Activated T-cell treated with anti-CD3 and anti-CD28 coated beads, Interleukin-2, amount 50 U/mL, for 72 hours (primary cell): ENCODE data around the gene LPP. TPM values are rescaled to one million over a fixed set of nuclear protein-coding genes. Genes with fewer than 3 reads are reported as not detected.
A peak's percentile ranks its signal among the peaks of the same experiment; 100 is the strongest.

Experiments used
- ATAC-seq, 2 donors: fragments of 150-1000 bp; cut with Tn5 transposase; replicated peaks in 1 of 2; 2 replicates each; pipeline ENCODE4 v1.10.0; 2021; ENCODE audit warnings: moderate library complexity in 2 of 2, mild to moderate bottlenecking in 1 of 2
- DNase-seq, 2 donors: peaks; one replicate each; pipeline ENCODE4 v3.0.0; 2021 to 2022; ENCODE audit warnings: mixed read lengths in 1 of 2
- H3K27ac Mint-ChIP-seq: one replicate; pipeline ENCODE4 v1.8.0; 2022; ENCODE audit warnings: mild to moderate bottlenecking, moderate library complexity, mixed read lengths
- H3K27me3 Mint-ChIP-seq: one replicate; pipeline ENCODE4 v1.8.0; 2022; ENCODE audit warnings: low read depth, mixed read lengths
- H3K36me3 Mint-ChIP-seq, 2 donors: one replicate each; pipeline ENCODE4 v1.8.0; 2022; ENCODE audit warnings: mixed read lengths in 2 of 2, mild to moderate bottlenecking in 1 of 2; ENCODE audit not compliant: insufficient read depth in 2 of 2
- H3K4me1 Mint-ChIP-seq: one replicate; pipeline ENCODE4 v1.8.0; 2022; ENCODE audit warnings: low read depth, mixed read lengths
- H3K4me3 Mint-ChIP-seq, 2 donors: one replicate each; pipeline ENCODE4 v1.8.0; 2022; ENCODE audit warnings: mild to moderate bottlenecking in 2 of 2, mixed read lengths in 2 of 2, moderate library complexity in 2 of 2
- H3K9me3 Mint-ChIP-seq, 2 donors: one replicate each; pipeline ENCODE4 v1.8.0; 2022; ENCODE audit warnings: mixed read lengths in 2 of 2
- total RNA-seq, 2 donors: library from RNA; stranded (reverse); gene quantifications; one replicate each; pipeline ENCODE4 v1.2.3, GENCODE V29; 2022

LPP gene
- total RNA-seq, 2 donors from 2014 or later: 50.4 to 67.7 TPM

GRCh38 chr3:188198001-188198400, 44.0 kb downstream of the LPP start:
- no peak overlapping the region for H3K27ac Mint-ChIP-seq
- ATAC-seq (no peak), DNase-seq (no peak)
- H3K27me3 Mint-ChIP-seq: no peaks in the 10 kb centered on the region
- peaks cover 1 to 4% of the 10 kb centered on the region in 2 donors for H3K36me3 Mint-ChIP-seq
- H3K4me3 Mint-ChIP-seq: no peak overlapping the region
- peaks cover 38% of the 10 kb centered on the region for H3K4me1 Mint-ChIP-seq
- H3K9me3 Mint-ChIP-seq: no peaks in the 10 kb centered on the region

- H3K4me1 Mint-ChIP-seq: peaks cover 35% of the 10 kb centered on the region
- no peaks in the 10 kb centered on the region for H3K27me3 Mint-ChIP-seq
- no peaks in the 10 kb centered on the region for H3K9me3 Mint-ChIP-seq
- H3K27ac Mint-ChIP-seq: no peak overlapping the region
- DNase-seq (no peak), ATAC-seq (no peak)
- peaks cover 1 to 4% of the 10 kb centered on the region in 2 donors for H3K36me3 Mint-ChIP-seq
- H3K4me3 Mint-ChIP-seq: no peak overlapping the region
Measured at GRCh38 chr3:188198760-188199327, 44.9 kb downstream of the LPP start.

- no peak for DNase-seq
- H3K36me3 Mint-ChIP-seq: peaks cover 1 to 4% of the 10 kb centered on the region in 2 donors
- no peaks in the 10 kb centered on the region for H3K27me3 Mint-ChIP-seq
- no peak overlapping the region for H3K27ac Mint-ChIP-seq
- ATAC-seq: no peak
- H3K4me3 Mint-ChIP-seq: no peak overlapping the region
- H3K9me3 Mint-ChIP-seq: no peaks in the 10 kb centered on the region
- H3K4me1 Mint-ChIP-seq: peaks cover 35% of the 10 kb centered on the region
Measured at GRCh38 chr3:188199386-188199785, 45.4 kb downstream of the LPP start.

GRCh38 chr3:188200481-188200880, 46.5 kb downstream of the LPP start:
- DNase-seq: no peak
- H3K27me3 Mint-ChIP-seq: no peaks in the 10 kb centered on the region
- H3K4me1 Mint-ChIP-seq: peaks cover 33% of the 10 kb centered on the region
- H3K36me3 Mint-ChIP-seq: peaks cover 1 to 4% of the 10 kb centered on the region in 2 donors
- H3K9me3 Mint-ChIP-seq: no peaks in the 10 kb centered on the region
- no peak overlapping the region for H3K4me3 Mint-ChIP-seq
- H3K27ac Mint-ChIP-seq: no peak overlapping the region
- ATAC-seq: no peak

- H3K4me1 Mint-ChIP-seq: peaks cover 18% of the 10 kb centered on the region
- DNase-seq: no peak
- no peaks in the 10 kb centered on the region for H3K36me3 Mint-ChIP-seq
- no peaks in the 10 kb centered on the region for H3K9me3 Mint-ChIP-seq
- no peaks in the 10 kb centered on the region for H3K27me3 Mint-ChIP-seq
- no peak overlapping the region for H3K4me3 Mint-ChIP-seq
- ATAC-seq: peak; percentile 23 to 69
- H3K27ac Mint-ChIP-seq: no peak overlapping the region
Measured at GRCh38 chr3:188202358-188203138, 48.6 kb downstream of the LPP start.

GRCh38 chr3:188204526-188204925, 50.6 kb downstream of the LPP start:
- H3K4me1 Mint-ChIP-seq: peaks cover 14% of the 10 kb centered on the region
- H3K27ac Mint-ChIP-seq: no peak overlapping the region
- no peaks in the 10 kb centered on the region for H3K27me3 Mint-ChIP-seq
- DNase-seq (no peak), ATAC-seq (no peak)
- H3K36me3 Mint-ChIP-seq: no peaks in the 10 kb centered on the region
- no peaks in the 10 kb centered on the region for H3K9me3 Mint-ChIP-seq
- no peak overlapping the region for H3K4me3 Mint-ChIP-seq

GRCh38 chr3:188205992-188206416, 52.0 kb downstream of the LPP start:
- H3K4me3 Mint-ChIP-seq: no peak overlapping the region
- no peaks in the 10 kb centered on the region for H3K27me3 Mint-ChIP-seq
- H3K9me3 Mint-ChIP-seq: no peaks in the 10 kb centered on the region
- H3K27ac Mint-ChIP-seq: no peak overlapping the region
- no peak for DNase-seq
- H3K36me3 Mint-ChIP-seq: peaks cover 0 to 3% of the 10 kb centered on the region in 2 donors
- ATAC-seq: no peak
- peaks cover 14% of the 10 kb centered on the region for H3K4me1 Mint-ChIP-seq

GRCh38 chr3:188206787-188207186, 52.8 kb downstream of the LPP start:
- H3K9me3 Mint-ChIP-seq: no peaks in the 10 kb centered on the region
- H3K27ac Mint-ChIP-seq: no peak overlapping the region
- no peak for ATAC-seq

GRCh38 chr3:188207941-188208515, 54.1 kb downstream of the LPP start:
- ATAC-seq: no peak

More at GRCh38 chr3:188206787-188207186, 52.8 kb downstream of the LPP start:
- Mint-ChIP-seq H3K36me3 (peaks cover 0 to 3% of the 10 kb centered on the region in 2 donors), H3K4me1 (peaks cover 14% of the 10 kb centered on the region), H3K27me3 (no peaks in the 10 kb centered on the region), H3K4me3 (no peak overlapping the region)
- DNase-seq: no peak

GRCh38 chr3:188208516-188208981, 54.6 kb downstream of the LPP start:
- peaks cover 14% of the 10 kb centered on the region for H3K4me1 Mint-ChIP-seq
- no peak overlapping the region for H3K4me3 Mint-ChIP-seq
- H3K27ac Mint-ChIP-seq: peak overlapping the region; percentile 25
- no peaks in the 10 kb centered on the region for H3K9me3 Mint-ChIP-seq
- H3K36me3 Mint-ChIP-seq: peaks cover 0 to 3% of the 10 kb centered on the region in 2 donors
- no peaks in the 10 kb centered on the region for H3K27me3 Mint-ChIP-seq
- DNase-seq (no peak), ATAC-seq (no peak)

More at GRCh38 chr3:188207941-188208515, 54.1 kb downstream of the LPP start:
- H3K4me3 Mint-ChIP-seq: no peak overlapping the region
- no peak for DNase-seq
- H3K27me3 Mint-ChIP-seq: no peaks in the 10 kb centered on the region
- H3K9me3 Mint-ChIP-seq: no peaks in the 10 kb centered on the region
- H3K27ac Mint-ChIP-seq: no peak overlapping the region
- H3K36me3 Mint-ChIP-seq: peaks cover 0 to 3% of the 10 kb centered on the region in 2 donors
- peaks cover 8% of the 10 kb centered on the region for H3K4me1 Mint-ChIP-seq

- H3K9me3 Mint-ChIP-seq: no peaks in the 10 kb centered on the region
Measured at GRCh38 chr3:188209034-188209433, 55.1 kb downstream of the LPP start.

GRCh38 chr3:188209740-188210139, 55.8 kb downstream of the LPP start:
- ATAC-seq: no peak
- Mint-ChIP-seq H3K9me3 (no peaks in the 10 kb centered on the region), H3K27ac (no peak overlapping the region), H3K4me3 (no peak overlapping the region), H3K4me1 (peaks cover 16% of the 10 kb centered on the region), H3K36me3 (peaks cover 0 to 3% of the 10 kb centered on the region in 2 donors), H3K27me3 (no peaks in the 10 kb centered on the region)
- DNase-seq: no peak

More at GRCh38 chr3:188209034-188209433, 55.1 kb downstream of the LPP start:
- Mint-ChIP-seq H3K4me1 (peaks cover 15% of the 10 kb centered on the region), H3K36me3 (peaks cover 0 to 3% of the 10 kb centered on the region in 2 donors), H3K27me3 (no peaks in the 10 kb centered on the region), H3K27ac (no peak overlapping the region), H3K4me3 (no peak overlapping the region)
- DNase-seq (no peak), ATAC-seq (no peak)

GRCh38 chr3:188211476-188211875, 57.5 kb downstream of the LPP start:
- peaks cover 16% of the 10 kb centered on the region for H3K4me1 Mint-ChIP-seq
- no peak for DNase-seq
- H3K4me3 Mint-ChIP-seq: no peak overlapping the region
- no peak for ATAC-seq
- no peaks in the 10 kb centered on the region for H3K9me3 Mint-ChIP-seq
- no peaks in the 10 kb centered on the region for H3K27me3 Mint-ChIP-seq
- no peak overlapping the region for H3K27ac Mint-ChIP-seq
- peaks cover 0 to 3% of the 10 kb centered on the region in 2 donors for H3K36me3 Mint-ChIP-seq
